ENCODE measurements around the gene SERPINB5.

DNA sequence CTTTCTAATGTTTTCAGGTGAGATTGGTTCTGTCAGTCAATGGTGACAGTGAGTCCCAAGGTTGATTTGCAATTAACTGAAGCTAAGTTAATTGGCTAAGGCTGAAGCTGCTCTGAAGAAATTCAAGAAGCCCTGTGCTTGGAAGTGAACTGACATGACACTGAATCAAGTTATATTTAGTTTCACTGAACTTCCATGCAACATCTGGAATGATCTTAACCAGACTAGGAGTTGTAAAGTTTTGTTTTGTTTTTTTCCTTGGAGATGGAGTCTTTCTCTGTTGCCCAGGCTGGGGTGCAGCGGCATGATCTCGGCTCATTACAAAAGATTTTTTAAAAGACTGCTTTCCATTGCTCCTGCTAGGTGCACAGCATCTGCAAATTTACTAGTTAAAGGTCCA lies 11.4 kb downstream of the SERPINB5 start:
- TF ChIP-seq, protein P1, sequence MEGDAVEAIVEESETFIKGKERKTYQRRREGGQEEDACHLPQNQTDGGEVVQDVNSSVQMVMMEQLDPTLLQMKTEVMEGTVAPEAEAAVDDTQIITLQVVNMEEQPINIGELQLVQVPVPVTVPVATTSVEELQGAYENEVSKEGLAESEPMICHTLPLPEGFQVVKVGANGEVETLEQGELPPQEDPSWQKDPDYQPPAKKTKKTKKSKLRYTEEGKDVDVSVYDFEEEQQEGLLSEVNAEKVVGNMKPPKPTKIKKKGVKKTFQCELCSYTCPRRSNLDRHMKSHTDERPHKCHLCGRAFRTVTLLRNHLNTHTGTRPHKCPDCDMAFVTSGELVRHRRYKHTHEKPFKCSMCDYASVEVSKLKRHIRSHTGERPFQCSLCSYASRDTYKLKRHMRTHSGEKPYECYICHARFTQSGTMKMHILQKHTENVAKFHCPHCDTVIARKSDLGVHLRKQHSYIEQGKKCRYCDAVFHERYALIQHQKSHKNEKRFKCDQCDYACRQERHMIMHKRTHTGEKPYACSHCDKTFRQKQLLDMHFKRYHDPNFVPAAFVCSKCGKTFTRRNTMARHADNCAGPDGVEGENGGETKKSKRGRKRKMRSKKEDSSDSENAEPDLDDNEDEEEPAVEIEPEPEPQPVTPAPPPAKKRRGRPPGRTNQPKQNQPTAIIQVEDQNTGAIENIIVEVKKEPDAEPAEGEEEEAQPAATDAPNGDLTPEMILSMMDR (conservative IDR thresholded peaks at IDR 0.05; ENCODE audit: low read depth, low read length): no peak
- TF ChIP-seq EZH2 (IDR thresholded peaks at IDR 0.05; ENCODE audit: borderline replicate concordance, low read depth, low read length, poor library complexity, severe bottlenecking): no peak
